ENCODE measurements around the gene BTBD18. TPM values are rescaled to one million over a fixed set of nuclear protein-coding genes. Genes with fewer than 3 reads are reported as not detected.

Gene BTBD18
- total RNA-seq, 4 donors from 2014 or later, result not detected

DNA sequence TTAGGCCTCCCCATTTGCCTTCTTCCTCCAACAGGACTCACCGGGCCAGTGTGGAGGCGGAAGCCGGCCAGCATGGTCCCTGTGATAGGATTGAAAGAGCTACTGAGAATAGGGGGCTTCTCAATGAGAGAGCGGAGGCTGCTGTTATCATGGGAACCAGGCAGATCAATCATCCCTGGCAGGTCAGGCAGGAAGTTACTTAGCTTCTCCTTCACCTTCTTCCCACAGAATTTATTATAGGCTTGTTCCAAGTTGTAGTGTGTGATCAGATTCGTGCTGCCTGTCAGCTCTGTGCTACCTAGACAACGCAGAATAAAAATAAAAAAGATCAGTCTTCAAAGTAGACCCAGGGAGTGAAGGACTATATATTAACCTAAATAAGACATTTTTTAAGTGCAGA is 46.7 kb downstream of the BTBD18 start:
- 95% methylated on average over 6 of the region's 6 CpGs for WGBS, 2 donors
- Histone ChIP-seq H3K4me3 (no peak overlapping the region), H3K9me3 (no peaks in the 10 kb centered on the region), H3K4me1 (peaks cover 0 to 9% (median 0%) of the 10 kb centered on the region in 4 donors), H3K27ac (no peak overlapping the region), H3K36me3 (peaks cover 0 to 61% (median 17%) of the 10 kb centered on the region in 3 donors), H3K27me3 (no peaks in the 10 kb centered on the region)
- DNase-seq (ENCODE audit: low spot score in 2 of 2), result no peak
- TF ChIP-seq POLR2A (IDR thresholded peaks at IDR 0.05), result no peak
- TF ChIP-seq, protein P1, sequence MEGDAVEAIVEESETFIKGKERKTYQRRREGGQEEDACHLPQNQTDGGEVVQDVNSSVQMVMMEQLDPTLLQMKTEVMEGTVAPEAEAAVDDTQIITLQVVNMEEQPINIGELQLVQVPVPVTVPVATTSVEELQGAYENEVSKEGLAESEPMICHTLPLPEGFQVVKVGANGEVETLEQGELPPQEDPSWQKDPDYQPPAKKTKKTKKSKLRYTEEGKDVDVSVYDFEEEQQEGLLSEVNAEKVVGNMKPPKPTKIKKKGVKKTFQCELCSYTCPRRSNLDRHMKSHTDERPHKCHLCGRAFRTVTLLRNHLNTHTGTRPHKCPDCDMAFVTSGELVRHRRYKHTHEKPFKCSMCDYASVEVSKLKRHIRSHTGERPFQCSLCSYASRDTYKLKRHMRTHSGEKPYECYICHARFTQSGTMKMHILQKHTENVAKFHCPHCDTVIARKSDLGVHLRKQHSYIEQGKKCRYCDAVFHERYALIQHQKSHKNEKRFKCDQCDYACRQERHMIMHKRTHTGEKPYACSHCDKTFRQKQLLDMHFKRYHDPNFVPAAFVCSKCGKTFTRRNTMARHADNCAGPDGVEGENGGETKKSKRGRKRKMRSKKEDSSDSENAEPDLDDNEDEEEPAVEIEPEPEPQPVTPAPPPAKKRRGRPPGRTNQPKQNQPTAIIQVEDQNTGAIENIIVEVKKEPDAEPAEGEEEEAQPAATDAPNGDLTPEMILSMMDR (IDR thresholded peaks at IDR 0.05), result no peak
- no peak for TF ChIP-seq EP300 (IDR thresholded peaks at IDR 0.05)

DNA sequence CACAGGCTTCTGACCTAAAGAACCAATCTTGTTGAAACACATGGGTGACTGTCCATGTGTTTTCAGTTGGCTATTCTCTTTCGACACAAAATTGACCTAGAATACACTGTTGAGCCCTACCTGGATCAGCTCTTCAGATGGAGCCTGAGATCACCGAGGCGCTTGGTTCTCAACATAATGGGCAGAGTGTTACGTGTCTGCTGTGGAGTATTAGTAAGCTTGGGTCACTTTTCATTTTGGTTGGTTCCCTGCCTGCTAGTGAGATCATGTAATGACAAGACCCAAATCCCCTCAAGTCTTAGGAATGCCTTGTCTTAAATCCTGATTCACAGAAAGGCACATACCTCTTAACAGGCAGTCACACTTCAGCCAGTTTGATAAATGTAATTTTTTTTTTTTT is 48.3 kb downstream of the BTBD18 start:
- 73 to 90% methylated on average over 4 of the region's 4 CpGs for WGBS, 2 donors
- Histone ChIP-seq H3K9me3 (no peaks in the 10 kb centered on the region), H3K36me3 (peaks cover 3 to 77% (median 17%) of the 10 kb centered on the region in 3 donors), H3K4me1 (peaks cover 0 to 3% (median 0%) of the 10 kb centered on the region in 4 donors), H3K27me3 (no peaks in the 10 kb centered on the region), H3K27ac (no peak overlapping the region), H3K4me3 (no peak overlapping the region)
- no peak for TF ChIP-seq POLR2A (IDR thresholded peaks at IDR 0.05)
- TF ChIP-seq EP300 (IDR thresholded peaks at IDR 0.05), result no peak
- TF ChIP-seq, protein P1 (IDR thresholded peaks at IDR 0.05), result no peak
- no peak for DNase-seq (ENCODE audit: low spot score in 2 of 2)

DNA sequence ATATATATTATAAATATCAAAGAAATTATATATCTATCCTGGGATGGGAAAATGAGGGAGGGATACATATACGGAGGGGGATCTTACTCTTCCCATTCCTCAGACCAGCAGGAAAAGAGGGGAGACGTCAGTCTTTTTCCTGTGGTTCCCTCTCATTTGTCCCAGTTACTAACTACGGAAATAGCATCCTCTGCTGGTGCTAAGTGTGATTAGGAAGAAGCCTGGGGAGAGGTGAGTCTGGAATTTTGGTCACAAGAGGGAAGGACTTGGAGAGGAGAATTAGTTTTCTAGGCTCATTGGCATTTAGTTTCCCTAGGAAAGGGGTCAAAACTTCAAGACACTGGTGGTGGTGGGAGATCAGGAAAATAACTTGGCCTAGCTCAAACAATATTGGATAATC is 51.2 kb downstream of the BTBD18 start:
- TF ChIP-seq, protein P1 (IDR thresholded peaks at IDR 0.05), result no peak
- TF ChIP-seq POLR2A (IDR thresholded peaks at IDR 0.05), result no peak
- no peak for TF ChIP-seq EP300 (IDR thresholded peaks at IDR 0.05)
- Histone ChIP-seq H3K27ac (no peak overlapping the region), H3K36me3 (peaks cover 7 to 92% (median 43%) of the 10 kb centered on the region in 3 donors), H3K27me3 (no peaks in the 10 kb centered on the region), H3K4me3 (no peak overlapping the region), H3K9me3 (no peaks in the 10 kb centered on the region), H3K4me1 (peaks cover 0 to 3% (median 0%) of the 10 kb centered on the region in 4 donors)
- DNase-seq (ENCODE audit: low spot score in 2 of 2), result no peak
- 56 to 59% methylated on average over 3 of the region's 3 CpGs for WGBS, 2 donors

DNA sequence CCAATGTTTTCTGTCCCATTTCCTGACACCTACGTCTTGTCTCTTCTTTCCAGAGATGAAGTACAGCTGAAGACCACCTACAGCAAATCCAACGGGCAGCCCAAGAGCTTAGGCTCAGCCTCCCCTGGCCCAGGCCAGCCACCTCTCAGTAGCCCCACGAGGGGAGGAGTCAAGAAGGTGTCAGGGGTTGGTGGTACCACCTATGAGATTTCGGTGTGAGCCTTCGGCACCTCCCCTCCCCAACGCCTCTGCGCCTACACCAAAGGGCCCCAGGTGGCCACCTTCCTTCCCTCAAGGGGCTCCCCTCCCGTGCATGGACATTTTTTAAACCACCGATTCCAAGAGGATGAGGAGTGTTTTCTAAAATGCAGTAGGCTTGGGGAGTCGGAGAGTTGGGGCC is 51.8 kb downstream of the BTBD18 start:
- peaks cover 7 to 94% (median 43%) of the 10 kb centered on the region in 3 donors for H3K36me3 ChIP-seq
- H3K9me3 ChIP-seq, result no peaks in the 10 kb centered on the region
- H3K4me3 ChIP-seq, result no peak overlapping the region
- TF ChIP-seq POLR2A (IDR thresholded peaks at IDR 0.05), result no peak
- no peak for TF ChIP-seq EP300 (IDR thresholded peaks at IDR 0.05)
- TF ChIP-seq, protein P1 (IDR thresholded peaks at IDR 0.05), result no peak
- WGBS, 2 donors, result 82 to 83% methylated on average over 10 of the region's 10 CpGs
- DNase-seq (ENCODE audit: low spot score in 2 of 2), result no peak
- H3K27ac ChIP-seq, result no peak overlapping the region
- peaks cover 0 to 3% (median 0%) of the 10 kb centered on the region in 4 donors for H3K4me1 ChIP-seq
- no peaks in the 10 kb centered on the region for H3K27me3 ChIP-seq

DNA sequence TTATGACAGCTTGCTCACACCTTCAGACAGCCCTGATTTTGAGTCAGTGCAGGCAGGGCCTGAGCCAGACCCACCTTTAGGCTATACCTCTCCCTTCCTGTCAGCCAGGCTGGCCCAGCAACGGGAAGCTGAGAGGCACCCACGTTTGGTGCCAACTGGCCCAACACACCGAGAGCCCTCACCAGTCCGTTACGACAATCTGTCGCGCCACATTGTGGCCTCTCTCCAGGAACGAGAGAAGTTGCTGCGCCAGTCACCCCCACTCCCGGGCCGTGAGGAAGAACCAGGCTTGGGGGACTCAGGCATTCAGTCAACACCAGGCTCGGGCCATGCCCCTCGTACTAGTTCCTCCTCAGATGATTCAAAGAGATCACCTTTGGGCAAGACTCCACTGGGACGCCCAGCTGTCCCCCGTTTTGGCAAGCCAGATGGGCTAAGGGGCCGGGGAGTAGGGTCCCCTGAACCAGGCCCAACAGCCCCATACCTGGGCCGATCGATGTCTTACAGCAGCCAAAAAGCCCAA is 52.7 kb downstream of the BTBD18 start:
- 91% methylated on average over 9 to 18 of the region's 18 CpGs for WGBS, 2 donors
- no peak for DNase-seq (ENCODE audit: low spot score in 2 of 2)
- TF ChIP-seq EP300 (IDR thresholded peaks at IDR 0.05), result no peak
- no peak for TF ChIP-seq POLR2A (IDR thresholded peaks at IDR 0.05)
- TF ChIP-seq, protein P1 (IDR thresholded peaks at IDR 0.05), result no peak
- H3K27ac ChIP-seq, result no peak overlapping the region
- peaks cover 7 to 94% (median 45%) of the 10 kb centered on the region in 3 donors for H3K36me3 ChIP-seq
- no peaks in the 10 kb centered on the region for H3K9me3 ChIP-seq
- H3K27me3 ChIP-seq, result no peaks in the 10 kb centered on the region
- peaks cover 0 to 3% (median 0%) of the 10 kb centered on the region in 4 donors for H3K4me1 ChIP-seq
- H3K4me3 ChIP-seq, result no peak overlapping the region

Small RNAs within 50 kb of the gene (small RNA-seq; reads per million reads assigned to genes)
- gene AP001931.1 (not detected), gene TMX2-CTNND1 (not detected)

Other genes with a start within 250 kb of the BTBD18 start
- gene SLC43A1, start 236.1 kb downstream of the BTBD18 start, total RNA-seq, result 10 to 100 TPM; 35.8 to 47.3 (median 42.4) TPM
- 10 to 100 TPM; 20.2 to 51.6 (median 40.1) TPM for gene TIMM10, start 221.1 kb downstream of the BTBD18 start, total RNA-seq
- gene SMTNL1, start 214.2 kb downstream of the BTBD18 start, total RNA-seq, result not detected
- gene UBE2L6, start 184.1 kb downstream of the BTBD18 start, total RNA-seq, result 10 to 100 TPM; 22.4 to 35.7 (median 25.5) TPM
- gene SERPING1, start 154.1 kb downstream of the BTBD18 start, total RNA-seq, result 100 to 1,000 TPM; 508 to 826 (median 607) TPM
- gene YPEL4, start 101.9 kb downstream of the BTBD18 start, total RNA-seq, result 1 to 10 TPM in 1 of 4 donors, under 1 TPM in 3; 0.30 to 1.7 (median 0.41) TPM
- 10 to 100 TPM in 1 of 4 donors, 1 to 10 TPM in 3; 6.3 to 15.1 (median 7.8) TPM for gene CLP1, start 94.1 kb downstream of the BTBD18 start, total RNA-seq
- 10 to 100 TPM; 26.0 to 57.3 (median 33.7) TPM for gene ZDHHC5, start 83.7 kb downstream of the BTBD18 start, total RNA-seq
- 10 to 100 TPM; 11.9 to 17.3 (median 15.4) TPM for gene MED19, start 39.6 kb downstream of the BTBD18 start, total RNA-seq
- gene TMX2, start 39.2 kb downstream of the BTBD18 start, total RNA-seq, result 10 to 100 TPM; 54.3 to 89.4 (median 71.7) TPM
- gene SELENOH, start 10.3 kb downstream of the BTBD18 start, total RNA-seq, result 100 to 1,000 TPM in 3 of 4 donors, 10 to 100 TPM in 1; 78.1 to 146 (median 118) TPM
- gene CTNND1, start 10.0 kb upstream of the BTBD18 start, total RNA-seq, result 100 to 1,000 TPM; 104 to 128 (median 124) TPM